HG02973 (cell line): ENCODE results near the gene KDM4B.

ENCODE experiments used
- ATAC-seq: cut with Tn5 transposase; IDR thresholded peaks from one replicate; pipeline ENCODE4 v1.9.1; 2021; ENCODE audit warnings: moderate library complexity; ENCODE audit not compliant: unreplicated experiment

Gene KDM4B

DNA sequence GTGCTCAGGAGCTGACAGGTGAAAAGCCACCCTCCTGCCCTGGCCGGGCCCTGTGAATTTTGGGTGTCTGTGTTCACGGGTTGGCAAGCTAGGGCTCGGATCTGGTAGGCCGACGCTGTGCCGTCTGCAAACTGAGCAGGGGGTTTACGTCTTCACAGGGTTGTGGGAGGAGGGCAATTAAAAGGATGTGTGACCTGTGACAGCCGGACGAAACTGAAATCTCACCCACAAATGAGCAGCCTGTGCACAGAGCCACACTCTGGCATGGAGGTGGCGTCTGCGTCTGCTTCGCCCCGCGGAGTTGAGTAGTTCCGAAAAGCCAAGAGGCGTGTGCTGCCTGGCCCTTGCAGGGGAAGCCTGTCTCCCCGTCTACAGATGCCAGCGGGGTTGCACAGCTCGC, 117.3 kb downstream of the KDM4B start:
- no peak for ATAC-seq

DNA sequence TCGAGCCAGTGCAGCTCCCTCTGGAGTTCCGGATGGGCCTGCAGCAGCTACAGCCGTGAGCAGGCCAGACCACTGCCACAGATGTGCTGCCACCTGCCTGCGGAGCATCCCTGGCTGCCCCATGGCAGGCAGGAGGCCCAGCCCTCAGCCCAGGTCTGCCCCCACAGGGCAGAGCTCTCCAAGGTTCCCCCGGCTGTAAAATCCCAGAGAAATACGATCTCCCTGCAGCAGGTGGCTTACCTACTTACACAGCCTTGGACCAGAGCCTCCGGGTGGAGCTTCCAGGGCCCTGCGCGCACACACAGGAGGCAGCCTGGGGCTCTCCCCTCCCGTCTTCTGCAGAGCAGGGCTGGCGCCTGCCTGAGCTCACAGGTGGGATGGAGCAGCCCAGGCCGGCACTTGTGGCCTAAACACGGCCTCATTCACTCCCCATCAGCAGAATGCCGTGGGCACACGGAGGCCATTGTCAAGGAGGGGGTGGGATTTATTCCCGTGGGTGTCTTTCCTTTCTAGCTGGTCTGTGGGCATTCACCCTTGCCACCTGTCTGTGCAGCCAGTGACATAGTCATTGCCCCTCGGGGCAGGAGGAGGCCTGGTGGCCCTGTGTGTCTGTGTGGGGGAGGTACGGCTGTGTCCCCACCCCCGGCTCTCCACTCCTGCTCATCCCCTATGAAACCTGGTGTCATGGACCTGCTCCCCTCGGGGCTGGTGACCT, 118.0 kb downstream of the KDM4B start:
- no peak for ATAC-seq

DNA sequence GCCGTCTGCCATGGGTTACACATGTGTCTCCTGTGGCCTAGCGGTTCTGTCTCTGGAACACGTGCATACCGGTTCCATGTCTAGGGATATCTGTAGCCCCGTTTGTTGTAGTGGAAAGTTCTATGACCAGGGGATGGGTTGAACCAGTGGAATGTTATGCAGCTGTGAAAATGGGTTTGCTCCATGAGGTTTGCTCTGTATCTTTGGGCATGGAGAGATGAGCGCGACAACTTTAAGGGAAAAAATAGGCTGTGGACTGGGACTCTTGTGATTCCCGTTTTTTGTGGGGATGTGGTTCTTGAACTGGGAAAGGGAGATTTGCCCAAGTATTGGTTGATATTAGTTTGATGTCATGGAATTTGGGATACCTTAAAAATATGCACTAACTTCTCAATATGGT, 120.4 kb downstream of the KDM4B start:
- ATAC-seq: no peak

DNA sequence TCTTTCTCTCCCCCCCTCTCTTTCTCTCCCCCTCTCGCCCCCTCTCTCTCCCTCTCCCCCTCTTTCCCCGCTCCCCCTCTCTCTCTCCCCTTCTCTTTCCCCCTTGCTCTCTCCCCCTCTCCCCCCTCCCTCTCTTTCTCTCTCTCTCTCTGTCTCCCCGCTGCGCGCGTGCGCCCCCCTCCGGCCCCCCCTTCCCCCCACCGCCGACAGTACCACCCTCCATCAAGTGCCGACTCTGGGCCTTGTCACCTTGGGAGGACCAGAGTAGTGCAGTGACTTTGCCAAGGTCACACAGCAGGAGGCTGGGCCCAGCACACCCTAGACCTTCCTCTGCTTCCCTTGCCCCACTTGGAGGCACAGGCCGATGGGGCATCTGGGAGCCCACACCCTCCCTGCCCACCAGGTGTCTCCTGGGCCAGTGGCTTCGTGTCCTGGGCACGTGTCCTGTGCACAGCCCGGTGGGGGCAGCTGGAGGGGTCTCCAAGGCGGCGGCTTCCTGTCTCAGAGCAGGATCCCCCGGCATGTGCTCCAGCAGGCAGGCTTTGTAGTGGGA, 121.6 kb downstream of the KDM4B start:
- ATAC-seq: no peak

DNA sequence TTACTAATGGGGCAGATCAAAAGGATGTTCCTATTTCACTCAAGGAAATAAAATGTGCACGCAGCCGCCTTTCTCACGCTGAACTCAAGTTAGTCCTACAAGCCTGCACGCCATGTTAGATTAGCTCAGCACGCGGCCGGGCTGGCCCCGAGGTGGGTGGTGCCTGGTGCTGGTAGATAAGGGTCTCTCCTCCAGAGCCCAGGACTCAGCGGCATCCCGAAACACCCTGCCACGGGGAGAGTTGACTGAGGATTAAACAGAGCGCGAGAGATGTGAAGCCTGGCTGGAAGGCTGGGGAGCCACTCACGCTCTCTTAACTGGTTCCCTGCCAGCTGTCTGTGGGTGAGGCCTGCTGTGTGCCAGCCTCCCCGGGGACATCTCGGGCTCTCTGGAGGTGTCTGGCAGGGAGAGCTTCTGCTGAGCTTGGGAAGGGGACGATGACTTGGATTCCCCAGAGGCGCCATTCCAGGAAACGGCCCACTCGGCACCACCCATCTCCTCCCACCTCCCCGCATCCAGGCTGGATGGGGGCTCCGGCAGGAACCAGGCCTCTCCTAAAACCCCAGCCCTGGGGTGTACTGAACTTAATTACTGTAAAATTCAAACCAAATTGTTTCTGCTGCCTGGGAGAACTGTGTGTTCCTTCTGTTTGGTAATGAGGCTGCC, 122.2 kb downstream of the KDM4B start:
- ATAC-seq: no peak

DNA sequence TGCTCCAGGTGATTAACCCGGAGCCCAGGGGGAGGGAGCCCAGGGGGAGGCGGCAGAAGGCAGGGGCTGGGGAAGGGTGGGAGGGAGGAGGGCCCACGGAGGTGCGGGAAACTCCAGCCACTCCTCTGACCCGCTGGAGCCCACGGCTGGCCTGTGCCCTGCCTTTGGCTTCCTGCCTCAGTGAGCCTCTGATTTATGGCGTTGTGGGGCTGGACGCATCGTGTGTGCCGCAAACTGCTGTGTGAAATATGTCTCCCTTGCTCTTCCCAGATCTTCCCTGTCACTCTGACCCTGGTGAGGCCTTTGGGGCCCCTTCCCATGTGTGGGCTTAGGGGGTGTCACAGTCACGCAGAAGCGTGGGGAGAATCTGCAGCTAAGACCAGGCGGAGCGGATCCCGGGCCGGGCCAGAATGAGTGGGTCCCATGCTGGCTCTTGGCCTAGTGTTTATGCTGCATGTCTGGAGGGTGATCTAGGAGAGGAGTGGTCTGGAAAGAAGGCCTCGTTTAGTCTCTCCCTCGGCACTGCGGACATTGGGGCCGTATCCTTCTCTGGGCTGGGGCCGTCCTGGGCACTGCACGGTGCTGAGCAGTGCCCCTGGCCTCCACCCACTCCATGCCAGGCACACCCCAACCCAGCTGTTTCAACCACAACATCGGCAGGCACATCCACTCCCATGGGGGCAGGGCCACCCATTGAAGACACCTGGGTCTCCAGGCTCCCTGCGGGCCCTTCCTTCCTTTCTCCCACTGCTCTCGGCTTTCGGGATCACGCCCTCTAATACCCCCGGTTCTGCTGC, 123.0 kb downstream of the KDM4B start:
- no peak for ATAC-seq

DNA sequence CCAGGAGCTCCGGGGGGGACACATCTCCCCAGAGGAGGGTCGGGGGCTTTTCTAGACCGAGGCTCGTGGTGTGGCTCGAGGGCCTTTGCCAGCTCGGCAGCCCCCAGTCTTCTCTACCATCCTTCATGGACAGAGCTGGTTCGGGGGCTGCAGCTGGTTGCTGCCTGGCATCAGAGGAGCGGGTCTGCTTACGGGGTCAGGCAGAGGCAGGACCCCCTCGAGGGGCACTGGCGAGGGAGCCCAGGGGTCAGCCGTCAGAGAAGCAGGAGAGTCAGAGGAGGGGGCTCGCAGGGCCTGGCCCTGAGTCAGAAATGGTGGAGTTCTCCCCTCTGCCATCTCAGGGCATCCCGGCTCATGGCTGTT, 123.5 kb downstream of the KDM4B start:
- ATAC-seq: no peak

DNA sequence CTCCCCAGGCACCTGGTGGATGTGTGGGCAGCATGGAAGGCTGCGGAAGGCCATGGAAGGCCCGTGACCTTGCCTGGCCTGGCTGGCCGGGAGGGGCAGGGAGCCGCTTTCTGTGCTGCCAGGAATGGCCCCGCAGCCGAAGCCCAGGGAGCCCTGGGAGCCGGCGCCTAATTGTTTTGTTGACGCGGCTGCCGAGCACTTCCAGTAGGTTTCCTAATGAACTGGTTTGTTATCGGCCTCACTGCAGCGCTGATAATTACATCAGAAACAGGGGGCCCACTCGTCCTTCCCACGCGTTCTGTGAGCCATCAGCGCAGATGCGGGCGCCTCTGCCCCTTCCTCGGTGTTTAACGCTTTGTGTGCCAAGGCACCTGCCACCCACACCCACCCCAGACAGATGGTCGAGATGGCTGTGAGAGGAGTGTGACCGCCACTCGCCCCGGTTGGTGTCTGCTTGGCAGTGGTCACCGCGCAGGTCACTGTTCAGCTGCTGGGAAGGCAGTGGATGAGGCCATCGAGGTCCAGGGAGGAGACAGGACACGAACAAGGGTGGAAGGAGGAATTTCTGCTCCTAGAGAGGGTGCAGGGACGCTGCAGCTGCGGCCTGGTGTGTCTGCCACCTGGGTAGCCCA, 124.5 kb downstream of the KDM4B start:
- no peak for ATAC-seq

DNA sequence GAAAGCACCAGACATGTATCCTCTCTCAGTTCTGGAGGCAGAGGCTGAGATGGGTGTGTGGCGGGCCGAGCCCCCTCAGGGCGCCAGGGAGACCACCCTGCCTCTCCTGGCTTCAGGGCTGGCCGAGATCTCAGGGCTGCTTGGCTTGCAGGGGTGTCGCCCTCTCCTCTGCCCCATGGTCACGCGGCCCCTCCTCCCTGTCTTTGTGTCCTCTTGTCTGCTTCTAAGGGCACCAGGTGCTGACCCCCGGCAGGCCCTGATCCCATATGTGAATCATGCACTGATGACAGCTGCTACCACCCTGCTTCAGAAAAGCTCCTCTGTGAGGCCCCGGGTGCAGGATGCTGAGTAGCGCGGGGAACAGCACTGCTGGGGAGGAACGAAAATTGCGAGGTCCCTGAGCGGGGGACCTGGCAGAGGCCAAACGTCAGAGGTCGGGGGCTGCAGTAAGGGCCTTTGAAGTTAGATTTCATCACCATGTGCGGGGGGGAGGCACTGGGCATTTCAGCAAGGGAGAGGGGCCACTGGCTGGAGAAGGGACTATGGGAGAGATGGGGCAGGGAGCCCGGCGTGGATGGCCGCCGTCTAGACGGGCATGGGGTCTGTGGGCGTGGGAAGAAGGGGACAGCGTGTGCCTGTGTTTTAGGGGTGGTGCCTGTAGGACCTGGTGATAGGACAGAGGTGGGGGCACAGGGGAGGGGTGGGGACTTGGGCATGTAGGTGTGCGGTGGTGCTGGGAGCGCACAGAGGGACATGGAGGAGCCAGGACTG, 125.2 kb downstream of the KDM4B start:
- ATAC-seq: no peak

DNA sequence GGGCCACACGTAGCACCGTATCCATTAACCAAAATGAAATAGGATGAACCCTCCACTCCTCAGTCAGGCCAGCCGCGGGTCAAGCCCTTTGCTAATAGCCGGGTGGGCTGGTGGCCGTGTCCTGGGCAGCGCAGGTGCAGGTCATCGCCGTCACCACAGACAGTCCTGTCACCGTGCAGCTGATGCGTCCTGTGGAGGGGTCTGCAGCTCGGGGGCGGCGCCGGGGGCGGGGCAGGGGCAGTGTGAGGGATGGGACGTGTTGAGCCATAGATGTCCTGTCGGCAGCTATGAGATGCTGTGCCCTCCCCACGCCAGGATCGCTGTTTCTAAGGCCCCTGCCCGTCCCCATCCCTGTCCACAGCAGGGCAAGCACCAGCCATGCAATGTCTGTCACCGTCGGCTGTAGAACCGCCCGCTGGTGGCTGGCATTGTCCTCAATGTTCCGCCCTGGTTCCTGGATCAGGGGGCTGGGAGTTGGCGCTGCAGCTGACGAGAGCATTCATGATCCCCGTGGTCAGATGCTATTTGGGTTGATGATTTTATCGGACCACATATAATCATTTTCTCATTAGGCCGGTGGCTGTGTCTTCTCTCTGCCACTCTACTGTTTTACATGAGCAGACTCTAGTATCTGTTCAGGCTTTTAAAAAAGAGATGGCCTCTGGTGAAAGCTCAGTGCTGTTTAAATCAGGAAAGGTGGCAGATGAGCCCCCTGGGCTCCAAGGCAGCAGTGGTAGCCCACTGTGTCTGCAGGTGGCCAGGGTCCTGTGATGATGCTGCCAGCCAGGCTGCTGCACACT, 126.1 kb downstream of the KDM4B start:
- ATAC-seq: no peak

DNA sequence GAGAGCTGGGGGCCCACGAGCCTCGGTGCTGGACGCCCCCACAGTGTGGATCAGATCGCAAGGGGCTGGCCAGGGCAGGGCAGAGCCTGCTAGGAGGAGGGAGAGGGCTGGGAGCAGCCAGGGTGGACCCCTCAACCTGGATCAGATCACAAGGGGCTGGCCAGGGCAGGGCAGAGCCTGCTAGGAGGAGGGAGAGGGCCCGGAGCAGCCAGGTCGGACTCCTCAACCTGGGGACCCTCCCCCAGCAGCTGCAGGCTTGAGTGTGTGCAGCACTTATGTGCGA, 126.6 kb downstream of the KDM4B start:
- no peak for ATAC-seq

DNA sequence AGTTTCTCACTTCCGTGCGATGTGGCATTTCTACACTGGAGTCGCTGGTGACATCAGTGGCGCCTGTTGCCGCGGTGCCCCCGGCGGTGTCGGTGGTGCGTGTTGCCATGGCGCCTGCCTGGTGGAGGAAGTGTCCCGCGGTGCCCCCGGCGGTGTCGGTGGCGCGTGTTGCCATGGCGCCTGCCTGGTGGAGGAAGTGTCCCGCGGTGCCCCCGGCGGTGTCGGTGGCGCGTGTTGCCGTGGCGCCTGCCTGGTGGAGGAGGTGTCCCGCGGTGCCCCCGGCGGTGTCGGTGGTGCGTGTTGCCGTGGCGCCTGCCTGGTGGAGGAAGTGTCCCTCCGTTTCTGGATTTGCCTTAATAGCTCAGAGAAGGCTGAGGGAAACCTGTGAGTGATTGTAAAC, 127.6 kb downstream of the KDM4B start:
- ATAC-seq: no peak

DNA sequence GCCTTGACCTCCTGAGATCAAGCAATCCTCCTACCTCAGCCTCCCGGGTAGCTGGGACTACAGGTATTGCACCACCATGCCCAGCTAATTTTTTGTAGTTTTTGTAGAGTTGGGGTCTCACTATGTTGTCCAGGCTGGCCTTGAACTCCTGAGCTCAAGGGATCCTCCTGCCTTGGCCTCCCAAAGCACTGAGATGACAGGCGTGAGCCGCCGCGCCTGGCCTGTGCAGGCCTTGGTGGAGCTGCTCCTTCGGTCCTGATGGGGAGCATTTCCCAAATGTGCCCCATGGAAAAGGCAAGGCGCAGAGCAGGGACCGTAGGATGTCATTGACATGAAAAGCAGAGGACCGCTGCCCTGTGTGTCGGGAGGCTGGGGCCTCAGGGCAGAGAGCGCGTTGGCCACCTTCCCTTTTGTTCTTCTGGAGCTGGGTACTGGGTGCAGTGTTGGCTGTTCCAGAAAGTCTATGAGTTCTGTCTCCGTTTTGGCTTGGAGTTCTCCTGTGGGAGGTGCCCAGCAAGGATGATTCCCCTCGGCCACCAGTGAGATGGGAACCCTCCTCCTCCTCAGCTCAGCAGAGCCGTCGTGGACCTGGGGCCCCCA, 128.5 kb downstream of the KDM4B start:
- no peak for ATAC-seq

DNA sequence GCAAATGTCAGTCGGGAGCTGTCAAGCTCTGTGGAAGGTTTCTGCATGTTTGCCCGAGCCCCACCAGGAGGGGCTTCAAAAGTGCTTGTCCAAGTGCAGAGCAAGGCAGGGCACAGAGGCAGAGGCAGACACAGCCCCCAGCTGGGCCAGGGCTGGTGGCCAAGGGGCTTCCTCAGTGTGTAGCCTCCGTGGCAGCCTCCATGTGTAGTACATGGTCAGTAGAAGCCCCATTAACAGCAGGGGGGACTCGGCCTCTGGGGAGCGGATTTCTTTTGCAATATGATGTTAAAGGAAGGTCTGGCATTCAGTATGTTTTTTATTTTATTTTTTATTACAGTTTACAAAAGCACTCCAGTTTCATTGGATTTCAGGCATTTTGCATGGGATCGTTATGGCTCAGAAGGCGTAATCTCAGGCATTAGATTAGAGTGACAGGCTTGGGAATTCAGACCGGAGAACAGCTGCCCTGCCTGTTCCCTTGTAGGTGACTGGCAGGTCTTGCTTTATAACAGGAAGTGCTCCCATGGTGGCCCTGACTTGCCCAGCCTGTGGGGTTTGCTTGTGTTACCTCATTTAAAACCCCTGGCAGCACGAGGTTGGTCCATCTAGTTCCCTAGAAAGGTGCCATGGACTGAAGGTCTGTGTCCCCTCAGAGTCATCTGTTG, 129.2 kb downstream of the KDM4B start:
- no peak for ATAC-seq

DNA sequence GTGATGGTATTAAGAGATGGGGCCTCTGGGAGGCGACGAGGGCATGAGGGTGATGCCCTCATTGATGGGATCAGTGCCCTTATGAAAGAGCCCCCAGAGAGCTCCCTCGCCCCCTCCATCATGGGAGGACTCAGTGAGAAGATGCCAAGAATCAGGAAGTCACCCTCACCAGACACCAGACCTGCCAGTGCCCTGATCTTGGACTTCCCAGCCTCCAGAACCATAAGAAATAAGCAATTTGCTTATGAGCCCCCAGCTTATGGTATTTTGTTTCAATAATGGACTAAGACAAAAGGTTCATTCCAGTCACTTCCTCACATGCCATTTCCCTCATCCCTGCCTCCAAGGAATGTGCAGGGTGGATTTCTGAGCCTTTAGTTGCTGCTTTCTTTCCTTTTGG, 129.7 kb downstream of the KDM4B start:
- no peak for ATAC-seq

DNA sequence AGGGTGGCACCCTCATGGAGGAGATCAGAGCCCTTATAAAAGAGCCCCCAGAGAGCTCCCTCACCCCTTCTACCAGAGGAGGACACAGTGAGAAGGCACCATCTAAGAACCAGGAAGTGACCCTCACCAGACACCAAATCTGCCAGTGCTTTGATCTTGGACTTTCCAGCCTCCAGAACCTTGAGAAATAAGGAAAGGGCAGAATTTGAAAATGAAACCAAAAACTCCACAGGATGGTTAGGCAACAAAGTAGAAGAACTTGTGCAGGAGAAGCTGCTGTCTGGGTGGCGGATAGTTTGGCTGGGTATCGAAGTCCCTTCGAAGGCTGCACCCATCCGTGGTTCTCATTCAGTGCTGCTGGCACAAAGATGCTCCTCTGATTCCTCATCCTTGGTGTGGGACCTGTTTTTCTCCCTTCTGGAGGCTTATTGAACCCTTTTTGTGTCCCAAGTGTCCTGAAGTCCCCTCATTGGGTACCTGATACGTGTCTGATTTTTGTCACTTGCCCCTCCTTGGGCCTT, 130.8 kb downstream of the KDM4B start:
- no peak for ATAC-seq

DNA sequence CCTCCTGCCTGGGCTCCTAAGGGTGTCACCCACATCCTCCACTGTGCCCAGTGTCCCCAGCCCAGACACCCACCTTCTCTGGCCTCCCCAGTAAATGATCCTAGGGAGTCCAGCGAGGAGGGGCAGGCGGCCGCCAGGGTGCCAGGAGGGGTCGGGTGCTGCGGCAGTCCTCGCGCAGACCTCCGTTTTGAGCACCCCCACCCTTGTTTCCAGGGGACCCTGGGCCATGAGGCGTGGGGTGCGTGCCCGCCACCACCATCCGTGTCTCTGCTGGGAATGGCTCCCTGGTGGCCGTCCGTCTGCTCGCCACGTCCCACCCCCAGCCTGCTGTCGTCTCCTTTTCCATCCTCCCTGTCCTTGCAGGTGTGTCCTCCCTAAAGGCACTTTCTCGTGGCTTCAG, 133.0 kb downstream of the KDM4B start:
- no peak for ATAC-seq

DNA sequence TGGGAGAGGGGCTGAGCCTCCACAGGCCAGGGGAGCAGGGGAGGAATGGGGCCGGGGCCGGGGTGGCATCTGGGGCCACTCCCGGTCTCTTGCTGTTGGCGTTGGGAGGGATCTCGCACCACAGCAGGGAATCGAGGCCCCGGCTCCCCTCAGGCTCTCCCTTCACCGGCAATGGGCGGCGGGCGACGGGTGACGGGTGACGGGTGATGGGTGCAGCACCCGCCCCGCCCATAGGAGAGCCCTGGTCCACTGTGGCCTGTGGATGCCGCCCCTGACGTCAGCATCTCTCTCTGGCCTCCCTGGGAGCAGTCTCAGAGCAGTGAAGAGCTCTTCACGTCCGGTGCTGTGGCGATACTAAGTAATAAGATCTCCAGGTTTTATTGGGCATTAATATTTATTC, 133.6 kb downstream of the KDM4B start:
- ATAC-seq: no peak
